Measurements from ENCODE around the gene CYP1A1.

Gene CYP1A1, protein sequence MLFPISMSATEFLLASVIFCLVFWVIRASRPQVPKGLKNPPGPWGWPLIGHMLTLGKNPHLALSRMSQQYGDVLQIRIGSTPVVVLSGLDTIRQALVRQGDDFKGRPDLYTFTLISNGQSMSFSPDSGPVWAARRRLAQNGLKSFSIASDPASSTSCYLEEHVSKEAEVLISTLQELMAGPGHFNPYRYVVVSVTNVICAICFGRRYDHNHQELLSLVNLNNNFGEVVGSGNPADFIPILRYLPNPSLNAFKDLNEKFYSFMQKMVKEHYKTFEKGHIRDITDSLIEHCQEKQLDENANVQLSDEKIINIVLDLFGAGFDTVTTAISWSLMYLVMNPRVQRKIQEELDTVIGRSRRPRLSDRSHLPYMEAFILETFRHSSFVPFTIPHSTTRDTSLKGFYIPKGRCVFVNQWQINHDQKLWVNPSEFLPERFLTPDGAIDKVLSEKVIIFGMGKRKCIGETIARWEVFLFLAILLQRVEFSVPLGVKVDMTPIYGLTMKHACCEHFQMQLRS

DNA sequence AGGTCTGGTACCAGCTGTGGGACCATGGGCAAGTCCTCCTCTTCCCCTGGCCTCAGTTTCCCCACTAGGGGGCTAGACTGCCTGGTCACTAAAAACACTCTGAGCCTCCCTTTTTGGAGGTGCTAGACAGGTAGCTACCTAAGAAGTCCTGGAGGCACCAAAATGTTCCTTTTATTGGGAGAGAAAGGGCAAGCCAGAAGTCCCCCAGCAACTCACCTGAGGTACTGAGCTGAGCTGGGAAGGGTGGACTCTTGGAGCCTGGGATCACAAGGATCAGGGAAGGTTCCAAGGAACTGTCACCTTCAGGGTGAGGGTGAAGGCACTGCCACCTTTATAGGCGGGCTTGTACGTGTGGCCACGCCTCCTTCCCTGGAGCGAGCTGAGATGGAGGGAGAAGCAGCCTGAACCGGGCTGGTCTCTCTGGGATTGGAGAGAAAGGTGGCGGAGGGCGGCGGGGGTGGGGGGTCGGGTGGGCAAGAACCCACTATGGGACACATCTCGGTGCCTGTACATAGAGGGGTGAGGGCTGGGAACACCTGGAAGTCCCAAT lies at the start of gene CYP1A1:
Gene CYP1A1 (minus strand): TSS at position 304 of the 550 bp plus-strand sequence. CDS start 2,431 bp downstream, outside the sequence.
- no peak for DNase-seq (ENCODE audit: low spot score)

DNA sequence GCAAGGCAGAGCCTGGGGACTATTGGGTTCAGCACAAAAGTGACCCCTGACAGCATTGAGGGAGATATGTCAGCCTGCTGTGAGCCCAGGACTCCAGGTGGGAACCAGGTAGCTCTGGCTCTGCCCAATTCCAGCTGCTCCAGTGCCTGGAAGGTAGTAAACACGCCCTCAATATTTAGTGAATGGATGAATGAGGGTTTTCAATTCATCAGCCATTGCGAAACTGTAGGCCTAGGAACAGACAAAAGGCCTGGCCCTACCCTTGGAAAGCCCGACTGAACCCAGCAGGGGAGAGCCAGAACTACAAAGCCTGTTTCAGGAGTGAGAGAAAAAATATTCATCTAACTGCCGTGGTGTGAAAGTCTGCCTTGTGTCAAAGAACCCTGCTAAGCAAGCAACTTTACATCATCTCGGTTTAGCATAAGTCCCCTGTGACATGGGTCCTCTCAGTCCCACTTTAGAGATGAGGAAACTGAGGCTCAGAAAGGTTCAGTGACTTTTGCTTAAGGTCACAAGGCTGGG lies 48.5 kb upstream of the CYP1A1 start:
- DNase-seq (ENCODE audit: low spot score), result peak; percentile 31

DNA sequence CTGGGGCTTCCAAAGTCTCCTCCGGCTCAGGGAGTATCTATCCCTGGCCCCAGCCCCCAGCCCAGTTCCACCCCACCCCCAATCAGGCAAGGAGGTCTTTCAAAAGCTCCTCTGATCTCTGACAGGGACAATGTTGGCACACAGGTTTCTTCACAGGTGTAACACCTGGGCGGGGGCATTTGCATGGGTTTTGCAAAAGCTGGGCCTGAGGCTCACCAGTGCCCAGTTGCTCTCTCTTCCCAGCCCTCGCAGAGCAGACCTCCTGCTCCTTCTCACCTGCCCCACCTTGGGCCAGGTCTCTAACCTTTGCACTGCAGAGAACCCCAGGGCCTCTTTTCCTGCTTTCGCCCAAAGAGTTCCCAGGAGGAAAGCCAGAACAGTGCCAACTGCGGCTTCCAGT lies 48.0 kb upstream of the CYP1A1 start:
- DNase-seq (ENCODE audit: low spot score), result no peak

DNA sequence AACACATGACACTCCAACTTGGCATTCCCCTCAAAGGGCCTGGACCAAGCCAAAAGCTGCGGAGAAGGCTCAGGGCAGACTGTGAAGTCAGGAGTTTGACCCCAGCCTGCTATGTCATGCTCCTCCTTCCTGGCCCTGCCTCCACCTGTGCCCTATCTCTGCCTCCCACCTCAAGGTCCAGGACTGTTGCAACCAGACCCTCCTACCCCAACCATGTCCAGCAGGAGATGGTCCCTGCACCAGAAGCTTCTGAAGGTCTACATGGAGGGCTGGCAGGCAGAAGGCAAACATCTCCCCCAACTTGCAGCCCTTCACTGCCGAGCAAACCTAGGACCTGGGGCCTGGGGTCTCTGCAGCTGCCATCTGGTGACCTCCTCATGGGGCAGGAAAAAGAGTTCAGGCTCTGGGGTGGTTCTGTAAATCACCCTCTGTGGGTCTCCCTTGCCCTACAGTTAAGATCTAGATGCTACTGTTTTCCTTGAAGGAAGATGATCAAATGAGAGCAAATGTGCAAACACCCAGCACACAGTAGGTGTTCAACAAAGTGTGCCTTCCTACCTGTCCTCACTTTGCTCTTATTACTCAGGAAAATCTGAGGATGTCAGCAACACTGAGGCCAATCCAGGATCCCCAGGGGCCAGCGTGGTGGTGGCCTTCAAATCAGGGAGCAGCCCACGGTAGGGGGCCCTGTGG lies 45.0 kb upstream of the CYP1A1 start:
- DNase-seq (ENCODE audit: low spot score), result no peak

DNA sequence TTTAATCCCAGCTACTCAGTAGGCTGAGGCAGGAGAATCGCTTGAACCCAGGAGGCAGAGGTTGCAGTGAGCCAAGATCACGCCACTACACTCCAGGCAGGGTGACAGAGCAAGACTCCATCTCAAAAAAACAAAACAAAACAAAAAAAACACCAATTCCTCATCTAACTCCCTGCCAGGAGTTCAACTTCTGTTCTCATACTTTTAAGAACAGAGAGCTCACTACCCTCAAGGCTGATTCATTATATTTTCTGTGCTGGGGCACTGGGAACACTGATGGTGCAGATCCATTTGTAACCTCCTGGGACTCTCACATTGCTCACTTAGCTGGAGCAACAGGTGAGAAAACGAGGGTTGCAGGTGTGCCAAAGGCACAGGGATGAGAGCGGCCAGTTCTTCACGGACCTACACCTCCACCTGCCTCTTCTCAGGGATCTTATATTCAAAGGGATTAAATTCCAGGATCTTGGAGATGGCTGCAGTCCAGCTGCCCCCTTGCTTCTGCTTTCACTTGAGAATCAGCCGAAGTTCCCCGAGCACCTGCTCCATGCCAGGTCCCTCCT lies 44.2 kb upstream of the CYP1A1 start:
- DNase-seq (ENCODE audit: low spot score), result no peak

DNA sequence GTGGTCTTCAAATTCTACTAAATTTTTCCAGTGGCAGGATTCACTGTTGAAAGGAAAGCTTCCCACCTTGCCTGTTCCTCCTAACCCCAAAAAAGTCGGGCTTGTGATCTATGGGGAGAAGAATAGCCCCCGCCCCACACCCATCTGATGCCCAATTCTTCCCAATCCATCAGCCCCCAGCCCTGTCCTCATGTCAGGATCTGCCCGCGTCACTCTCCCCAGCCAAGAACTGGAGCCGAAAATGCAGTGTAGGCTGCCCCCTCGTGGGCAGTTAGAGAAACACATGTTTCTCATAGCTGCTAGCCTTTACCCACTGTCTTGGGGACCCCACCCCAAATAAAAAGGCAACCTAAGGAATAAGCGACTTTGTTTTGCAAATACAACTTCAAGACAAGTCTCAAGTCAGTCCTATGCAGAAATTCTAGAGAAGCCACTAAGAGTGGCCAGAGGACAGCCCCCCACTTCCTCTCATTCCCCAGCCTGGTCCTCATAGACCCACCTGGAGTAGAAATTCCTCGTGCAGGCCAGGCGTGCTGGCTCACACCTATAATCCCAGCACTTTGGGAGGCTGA lies 43.5 kb upstream of the CYP1A1 start:
- peak; percentile 75 for DNase-seq (ENCODE audit: low spot score)

DNA sequence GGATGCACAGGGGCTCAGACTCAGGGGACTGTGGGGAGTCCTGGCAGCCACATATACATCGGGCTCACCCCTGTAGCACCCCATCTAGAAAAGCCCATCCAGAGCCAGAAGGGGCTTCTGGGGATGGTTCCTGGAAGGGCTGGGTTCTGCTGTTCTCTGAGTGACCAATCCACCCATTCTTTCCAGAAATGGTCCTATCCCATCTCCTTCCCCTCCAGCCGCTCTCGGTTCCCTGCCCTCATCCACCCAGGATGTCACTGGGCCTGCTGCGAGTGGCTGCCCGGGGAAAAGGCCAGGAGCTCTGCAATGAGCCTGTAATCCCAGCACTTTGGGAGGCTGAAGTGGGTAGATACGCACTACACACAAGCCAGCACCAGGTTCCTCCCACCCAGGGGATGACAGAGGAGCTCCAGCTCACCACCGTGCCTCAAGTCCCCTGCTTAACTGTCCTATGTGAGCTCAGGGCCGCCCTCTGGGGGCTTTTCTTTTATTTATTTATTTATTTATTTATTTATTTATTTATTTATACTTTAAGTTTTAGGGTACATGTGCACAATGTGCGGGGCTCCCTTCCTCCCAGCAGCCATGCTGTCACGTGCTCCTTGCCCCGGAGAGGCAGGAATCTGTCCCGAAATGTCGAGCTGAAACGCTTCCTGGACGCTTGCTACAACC lies 42.9 kb upstream of the CYP1A1 start:
- no peak for DNase-seq (ENCODE audit: low spot score)

DNA sequence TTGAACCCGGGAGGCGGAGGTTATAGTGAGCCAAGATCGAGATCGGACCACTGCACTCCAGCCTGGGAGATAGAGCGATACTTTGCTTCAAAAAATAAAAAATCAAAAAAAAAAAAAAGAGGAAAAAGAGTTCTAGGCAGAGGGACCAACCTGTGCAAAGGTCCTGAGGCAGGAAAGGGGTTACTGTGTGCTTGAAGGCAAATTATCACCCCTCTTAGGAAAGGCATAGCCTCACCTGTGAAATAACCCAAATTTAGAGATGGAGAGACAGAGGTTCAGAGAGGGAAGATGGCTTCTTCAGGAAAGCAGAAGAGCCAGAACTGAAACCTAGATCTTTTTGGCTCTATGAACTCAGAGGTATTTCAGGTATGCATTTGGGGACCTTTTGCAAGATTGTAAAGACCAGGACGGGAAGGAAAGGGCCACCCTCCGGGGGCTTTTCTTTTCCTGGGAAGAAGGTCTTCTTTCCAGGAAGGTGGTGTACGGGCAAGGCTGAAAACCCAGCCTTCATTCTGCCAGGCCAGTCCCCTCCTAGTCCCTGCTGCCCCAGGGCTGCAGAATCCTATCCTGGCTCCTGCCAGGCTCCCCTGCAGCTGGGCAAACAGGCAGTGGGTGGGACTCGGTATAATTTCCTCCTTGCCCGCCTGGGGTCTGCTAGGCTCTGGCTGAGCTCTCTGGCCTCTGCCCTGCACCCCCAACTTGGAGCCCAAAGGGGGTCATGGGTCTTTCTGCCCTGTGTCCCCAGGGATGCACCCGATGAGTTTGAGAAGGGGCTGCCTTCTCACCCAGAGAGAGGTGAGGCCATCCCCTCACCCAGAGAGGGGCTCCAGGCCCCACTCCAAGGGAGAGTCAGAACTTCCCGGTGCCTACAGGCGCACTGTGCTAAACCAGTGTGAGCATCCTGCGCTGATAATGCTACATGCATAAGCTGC lies 42.1 kb upstream of the CYP1A1 start:
- no peak for DNase-seq (ENCODE audit: low spot score)

DNA sequence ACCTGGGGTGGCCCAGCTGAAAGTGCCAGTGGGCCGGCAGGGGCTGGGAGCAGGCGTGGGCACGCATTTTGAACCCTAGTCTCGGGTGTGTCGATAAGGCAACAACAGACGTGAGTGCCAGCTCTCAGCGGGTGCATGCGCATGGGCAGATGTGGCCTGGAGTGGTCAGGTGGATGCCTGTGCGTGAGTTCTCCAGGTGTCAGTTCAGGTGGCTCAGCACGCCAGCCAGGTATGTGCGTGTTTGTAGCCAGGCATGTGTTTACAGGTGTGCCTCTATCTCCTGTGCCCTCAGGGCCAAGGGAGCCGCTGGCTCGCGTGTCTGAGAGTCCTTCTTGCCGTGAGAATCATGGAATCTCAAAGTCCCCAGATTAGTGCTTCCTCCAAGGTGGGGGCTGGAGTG lies 38.1 kb upstream of the CYP1A1 start:
- no peak for DNase-seq (ENCODE audit: low spot score)

DNA sequence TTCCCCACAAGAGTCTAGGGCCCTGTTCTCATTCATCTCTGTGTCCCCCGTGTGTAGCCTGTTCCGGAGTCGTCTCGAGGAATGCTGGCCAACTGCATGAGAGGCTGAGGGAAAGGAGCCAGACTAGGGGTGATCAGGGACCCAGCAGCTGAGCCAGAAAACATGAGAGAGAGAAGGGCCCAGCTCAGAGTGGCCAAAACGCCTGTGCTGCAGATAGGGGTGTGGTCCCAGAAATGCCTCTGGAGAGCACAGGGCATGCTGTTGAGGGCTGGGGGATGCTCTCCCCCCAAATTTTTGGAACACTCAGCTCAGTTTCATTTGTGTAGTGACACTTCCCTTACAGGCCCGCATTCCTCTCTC lies 37.4 kb upstream of the CYP1A1 start:
- no peak for DNase-seq (ENCODE audit: low spot score)

DNA sequence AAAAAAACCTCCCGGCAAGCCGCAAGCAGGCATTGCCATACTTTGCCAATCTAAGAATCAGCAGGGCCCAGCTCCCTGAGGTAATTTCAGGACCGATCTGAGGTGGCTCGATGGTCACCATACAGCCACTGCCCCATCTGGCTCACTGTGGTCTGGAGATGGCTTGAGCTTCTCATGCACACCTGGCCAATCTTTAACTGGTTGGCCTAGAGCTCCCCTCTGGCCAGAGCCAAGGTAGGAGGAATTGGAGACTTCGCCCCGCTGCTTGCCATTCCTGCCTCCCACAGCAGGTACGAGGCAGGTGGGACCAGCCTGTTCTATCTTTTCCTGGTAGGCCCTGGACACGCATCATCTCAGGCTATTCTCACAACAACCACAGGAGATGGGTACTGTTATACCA lies 33.4 kb upstream of the CYP1A1 start:
- no peak for DNase-seq (ENCODE audit: low spot score)

DNA sequence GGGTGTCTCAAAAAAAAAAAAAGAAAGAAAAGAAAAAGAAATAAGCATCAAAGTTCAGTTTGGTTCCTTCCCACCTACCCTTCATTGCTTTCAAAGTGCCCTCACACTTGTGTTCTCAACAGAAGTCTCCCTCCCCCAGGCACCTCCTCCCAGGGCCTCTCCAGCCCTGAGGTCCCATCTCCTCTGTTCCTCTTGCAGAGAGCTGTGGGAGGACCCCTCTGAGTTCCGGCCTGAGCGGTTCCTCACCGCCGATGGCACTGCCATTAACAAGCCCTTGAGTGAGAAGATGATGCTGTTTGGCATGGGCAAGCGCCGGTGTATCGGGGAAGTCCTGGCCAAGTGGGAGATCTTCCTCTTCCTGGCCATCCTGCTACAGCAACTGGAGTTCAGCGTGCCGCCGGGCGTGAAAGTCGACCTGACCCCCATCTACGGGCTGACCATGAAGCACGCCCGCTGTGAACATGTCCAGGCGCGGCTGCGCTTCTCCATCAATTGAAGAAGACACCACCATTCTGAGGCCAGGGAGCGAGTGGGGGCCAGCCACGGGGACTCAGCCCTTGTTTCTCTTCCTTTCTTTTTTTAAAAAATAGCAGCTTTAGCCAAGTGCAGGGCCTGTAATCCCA lies 29.4 kb upstream of the CYP1A1 start:
- no peak for DNase-seq (ENCODE audit: low spot score)

DNA sequence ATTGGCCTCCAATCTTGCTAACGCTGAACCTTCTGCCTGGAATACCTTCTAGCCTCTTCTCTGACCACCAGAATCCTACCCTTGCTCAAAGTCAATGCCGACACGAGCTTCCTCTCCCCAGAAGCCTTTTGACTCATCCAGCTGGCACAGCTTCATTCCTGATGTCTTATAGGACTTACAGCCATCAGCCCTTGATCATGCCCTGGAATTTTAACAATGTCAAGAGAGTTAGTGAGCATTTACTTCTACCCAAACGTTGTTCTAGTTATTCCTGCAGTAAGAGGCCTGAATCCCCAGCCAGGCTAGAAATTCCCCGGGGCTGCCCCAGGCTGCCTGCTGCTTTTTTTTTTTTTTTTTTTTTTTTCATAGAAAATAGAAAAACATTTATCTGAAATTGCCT lies 27.2 kb upstream of the CYP1A1 start:
- no peak for DNase-seq (ENCODE audit: low spot score)

DNA sequence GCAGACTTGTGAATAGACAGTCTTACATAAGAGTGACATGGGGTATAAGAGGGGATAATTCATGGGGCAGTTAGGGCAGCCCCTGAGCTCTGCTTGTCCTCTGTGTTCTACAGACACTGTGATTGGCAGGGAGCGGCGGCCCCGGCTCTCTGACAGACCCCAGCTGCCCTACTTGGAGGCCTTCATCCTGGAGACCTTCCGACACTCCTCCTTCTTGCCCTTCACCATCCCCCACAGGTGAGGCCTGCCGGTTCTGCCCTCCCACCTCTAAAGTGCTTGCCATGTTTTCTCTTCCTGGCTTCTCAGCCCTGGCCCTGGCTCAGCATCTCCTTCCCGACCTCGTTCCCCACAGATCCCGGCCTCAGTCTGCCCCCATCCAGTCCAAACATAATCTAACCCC lies 26.7 kb upstream of the CYP1A1 start:
- no peak for DNase-seq (ENCODE audit: low spot score)

DNA sequence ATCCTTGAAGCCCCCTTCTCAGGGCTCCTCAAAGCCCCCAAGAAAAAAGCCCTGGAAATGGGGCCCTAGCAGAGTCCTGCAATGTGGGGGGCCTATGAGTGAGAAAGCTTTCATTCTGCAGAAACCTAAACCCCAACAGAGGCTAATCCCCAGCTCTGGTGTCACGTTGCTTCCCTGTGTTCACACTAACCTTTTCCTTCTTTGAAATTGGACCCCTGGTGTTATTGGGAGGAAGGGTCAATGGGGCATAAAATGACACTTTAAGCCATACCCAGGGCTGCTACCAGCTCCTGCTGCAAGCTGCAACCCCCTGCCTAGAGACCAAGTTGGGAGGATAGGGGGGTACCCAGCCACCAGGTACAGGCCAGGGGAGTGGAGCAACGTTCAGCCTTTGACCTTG lies 25.4 kb upstream of the CYP1A1 start:
- no peak for DNase-seq (ENCODE audit: low spot score)

DNA sequence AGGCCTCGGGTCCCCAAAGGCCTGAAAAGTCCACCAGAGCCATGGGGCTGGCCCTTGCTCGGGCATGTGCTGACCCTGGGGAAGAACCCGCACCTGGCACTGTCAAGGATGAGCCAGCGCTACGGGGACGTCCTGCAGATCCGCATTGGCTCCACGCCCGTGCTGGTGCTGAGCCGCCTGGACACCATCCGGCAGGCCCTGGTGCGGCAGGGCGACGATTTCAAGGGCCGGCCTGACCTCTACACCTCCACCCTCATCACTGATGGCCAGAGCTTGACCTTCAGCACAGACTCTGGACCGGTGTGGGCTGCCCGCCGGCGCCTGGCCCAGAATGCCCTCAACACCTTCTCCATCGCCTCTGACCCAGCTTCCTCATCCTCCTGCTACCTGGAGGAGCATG lies 24.5 kb upstream of the CYP1A1 start:
- DNase-seq (ENCODE audit: low spot score), result no peak

DNA sequence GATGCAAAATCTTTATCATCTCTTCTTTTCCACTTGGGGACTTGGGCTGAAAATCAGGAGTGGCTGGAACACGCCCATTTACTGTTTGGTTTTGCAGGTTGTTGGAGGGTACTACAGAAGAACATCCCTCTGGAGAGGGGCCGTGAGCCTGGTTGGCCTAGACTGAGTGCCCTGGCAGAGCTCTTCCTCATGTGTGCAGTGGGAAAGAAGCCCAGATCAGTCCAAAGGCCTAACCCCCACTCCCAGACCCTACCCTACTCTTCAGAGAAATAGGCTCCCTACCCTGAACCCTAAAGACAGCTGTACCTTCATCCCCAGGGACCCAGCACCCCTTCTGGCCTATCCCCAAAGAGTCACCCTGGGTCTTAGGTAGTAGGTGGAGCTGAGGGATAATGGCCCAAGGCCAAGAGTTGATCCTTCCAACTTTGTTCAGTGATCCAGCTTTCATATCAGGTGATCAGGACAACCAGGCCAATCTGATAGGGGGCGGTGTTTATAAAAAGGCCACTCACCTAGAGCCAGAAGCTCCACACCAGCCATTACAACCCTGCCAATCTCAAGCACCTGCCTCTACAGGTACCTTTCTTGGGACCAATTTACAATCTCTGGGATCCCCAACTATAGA lies 23.1 kb upstream of the CYP1A1 start, which contains the start of gene CYP1A2:
Gene CYP1A2 (plus strand): TSS at position 524 of the 625 bp plus-strand sequence. CDS start 894 bp downstream, outside the sequence.
- DNase-seq (ENCODE audit: low spot score), result no peak

DNA sequence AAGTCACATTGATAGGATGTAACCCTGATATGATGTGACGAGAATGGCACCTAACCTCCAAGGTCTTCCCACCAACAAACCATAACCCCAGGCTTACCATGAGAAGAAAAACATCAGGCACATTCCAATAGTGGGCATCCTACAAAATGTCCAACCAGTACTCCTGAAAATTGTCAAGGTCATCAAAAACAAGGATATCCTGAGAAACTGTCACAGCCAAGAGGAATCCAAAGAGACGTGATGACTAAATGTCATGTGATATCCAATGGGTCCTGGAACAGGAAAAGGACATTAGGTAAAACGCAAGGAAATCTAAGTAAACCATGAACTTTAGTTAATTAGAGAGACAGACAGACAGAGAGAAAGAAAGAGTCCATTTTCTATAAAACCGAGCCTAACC lies 21.1 kb upstream of the CYP1A1 start:
- no peak for DNase-seq (ENCODE audit: low spot score)

DNA sequence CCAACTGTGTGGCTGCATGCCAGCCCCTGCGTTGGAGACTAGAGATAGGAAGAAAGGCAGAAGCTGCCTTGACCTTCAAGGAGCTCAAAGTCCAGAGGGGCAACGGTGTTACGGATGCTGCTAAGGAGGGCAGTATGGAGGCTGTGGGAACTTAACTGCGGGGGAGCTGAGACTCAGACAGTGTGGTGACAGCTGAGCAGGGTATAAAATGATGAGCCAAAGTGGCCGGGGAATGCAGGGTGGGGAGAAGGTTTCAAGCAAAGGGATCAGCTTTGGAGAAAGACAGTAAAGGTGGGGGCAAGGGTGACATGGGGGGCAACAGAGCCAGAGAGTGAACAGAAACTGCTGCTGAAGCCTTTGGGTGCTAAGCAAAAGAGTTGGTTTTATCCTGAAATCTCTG lies 17.1 kb upstream of the CYP1A1 start:
- no peak for DNase-seq (ENCODE audit: low spot score)

Data from NAMALWA (cell line).